NCI-H128 (cell line): Measurements from ENCODE around the gene MAB21L2.

Source experiments
- DNase-seq: peaks from one replicate; lab custom pipeline; 2025; ENCODE audit not compliant: unreplicated experiment; lab: John Stamatoyannopoulos, UW

The MAB21L2 gene

DNA sequence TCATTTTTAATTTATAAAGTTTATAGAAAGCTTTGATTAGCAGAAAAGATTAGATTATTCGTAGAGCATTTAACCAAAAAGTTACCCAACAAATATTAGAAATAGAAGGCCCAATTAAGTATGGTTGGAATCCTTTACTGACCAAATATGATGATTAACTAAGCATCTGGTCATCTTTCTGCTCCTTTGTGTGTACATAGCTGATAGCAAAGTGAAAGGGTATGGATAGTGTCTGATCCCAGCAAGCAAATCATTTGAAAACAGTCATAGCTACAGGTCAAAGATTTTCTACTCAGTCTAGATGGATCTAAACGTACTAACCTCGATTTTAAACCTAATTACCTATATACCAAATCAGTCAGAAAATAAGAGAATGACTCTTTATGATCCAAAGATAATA, 7.3 kb upstream of the MAB21L2 start:
- no peak for DNase-seq

DNA sequence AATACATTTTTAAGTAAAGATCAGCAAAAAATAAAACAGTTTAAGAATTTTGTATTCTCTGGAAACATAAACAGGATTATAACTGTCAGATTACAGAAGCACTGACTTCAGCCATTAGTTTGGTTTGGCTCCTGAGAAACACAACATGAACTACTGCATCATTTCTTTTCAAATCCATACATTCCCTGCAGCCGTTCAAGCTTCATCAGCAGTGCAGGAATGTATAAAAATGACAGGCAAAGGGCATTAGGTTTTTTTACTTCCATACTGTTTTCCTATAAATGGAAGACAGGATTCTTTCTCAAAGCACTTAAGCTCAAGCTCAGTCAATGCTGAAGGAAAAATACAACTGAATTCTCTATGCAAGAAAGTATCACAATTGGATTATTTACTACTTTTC, 4.2 kb upstream of the MAB21L2 start:
- no peak for DNase-seq

DNA sequence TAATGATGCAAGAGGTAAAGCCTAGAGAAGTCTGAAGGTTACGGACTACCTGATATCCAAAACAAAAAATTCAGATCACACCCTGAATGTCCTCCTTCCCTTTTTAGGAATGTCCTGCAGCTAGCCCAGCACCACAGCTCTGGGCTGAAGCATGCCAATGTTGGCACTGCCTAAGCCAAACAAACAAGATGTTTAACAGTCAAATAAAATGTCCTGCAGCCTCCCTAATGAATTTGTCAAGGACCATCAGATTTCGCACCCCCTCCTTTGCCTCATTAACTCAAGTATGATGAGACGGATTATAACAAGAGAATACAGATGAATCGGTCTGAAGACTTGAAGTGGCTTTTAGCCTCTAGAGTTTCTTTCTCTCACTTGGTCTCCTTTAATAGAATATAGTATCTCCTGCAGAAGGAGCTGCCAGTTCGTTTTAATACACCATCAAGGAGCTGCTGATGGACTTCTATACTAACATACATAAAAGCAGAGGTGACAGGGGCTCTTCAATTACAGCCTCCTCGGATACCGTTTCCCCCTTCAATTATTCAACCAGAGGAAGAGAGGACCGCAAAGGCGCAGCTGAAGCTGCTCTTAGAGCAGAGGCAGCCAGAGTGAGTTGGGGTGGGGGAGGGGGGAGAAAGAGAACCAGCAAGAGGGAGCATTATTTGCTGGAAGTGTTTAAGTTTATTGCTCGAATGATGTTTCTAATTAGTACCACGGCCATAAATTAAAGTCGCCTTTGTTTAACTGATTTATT, 3.0 kb upstream of the MAB21L2 start:
- peak; percentile 55 for DNase-seq

DNA sequence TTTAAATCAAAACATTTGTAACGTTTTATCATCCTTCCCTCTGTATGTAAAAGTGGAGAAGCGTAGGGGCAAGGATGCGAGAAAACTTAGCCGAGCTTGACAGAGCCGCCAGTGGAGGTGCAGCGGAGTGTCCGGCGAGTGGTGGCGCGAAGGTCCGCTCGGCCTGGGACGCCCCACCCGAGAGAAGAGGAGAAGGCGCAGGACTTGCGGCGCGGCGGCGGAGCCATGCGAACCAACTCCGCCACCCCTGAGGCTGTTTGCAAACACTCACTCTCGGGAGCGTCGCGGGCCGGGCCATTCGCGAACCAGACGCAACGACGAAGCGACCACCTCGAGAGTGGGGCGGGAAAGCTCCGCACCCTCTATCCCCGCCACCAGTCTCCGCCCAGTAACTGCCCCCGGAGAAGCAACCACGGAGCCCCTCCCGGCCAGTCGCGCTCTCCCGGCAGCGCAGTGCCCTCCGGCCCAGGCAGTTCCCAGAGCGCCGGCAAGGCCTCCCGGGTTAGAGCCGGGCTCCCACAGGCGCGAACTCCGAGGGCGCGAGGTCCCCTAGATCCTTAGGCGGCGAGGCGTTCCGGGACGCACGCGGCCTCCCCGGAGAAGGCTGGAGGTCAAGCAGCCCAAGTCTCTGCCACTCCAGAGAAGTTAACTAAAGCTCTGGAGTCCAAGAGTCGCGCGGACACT, 2.3 kb upstream of the MAB21L2 start:
- no peak for DNase-seq

DNA sequence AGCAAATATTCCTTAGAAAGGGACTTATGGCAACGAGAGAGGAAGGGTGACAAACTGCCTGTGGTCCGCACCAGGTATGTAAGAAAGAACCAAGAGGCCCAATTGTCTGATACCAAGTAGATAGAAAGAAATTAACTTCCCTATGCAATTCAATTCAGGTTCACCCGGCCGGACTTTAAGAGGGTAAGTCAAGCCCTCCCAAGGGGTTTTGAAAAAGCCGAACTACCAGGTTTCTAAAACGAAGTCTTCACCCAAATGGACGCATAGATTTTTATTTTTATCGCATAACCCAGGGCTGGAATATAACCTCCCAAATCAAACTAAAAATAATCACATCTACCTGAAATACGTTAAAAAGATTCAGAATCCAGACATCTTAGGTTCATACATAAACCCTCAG, 1.6 kb upstream of the MAB21L2 start:
- no peak for DNase-seq

DNA sequence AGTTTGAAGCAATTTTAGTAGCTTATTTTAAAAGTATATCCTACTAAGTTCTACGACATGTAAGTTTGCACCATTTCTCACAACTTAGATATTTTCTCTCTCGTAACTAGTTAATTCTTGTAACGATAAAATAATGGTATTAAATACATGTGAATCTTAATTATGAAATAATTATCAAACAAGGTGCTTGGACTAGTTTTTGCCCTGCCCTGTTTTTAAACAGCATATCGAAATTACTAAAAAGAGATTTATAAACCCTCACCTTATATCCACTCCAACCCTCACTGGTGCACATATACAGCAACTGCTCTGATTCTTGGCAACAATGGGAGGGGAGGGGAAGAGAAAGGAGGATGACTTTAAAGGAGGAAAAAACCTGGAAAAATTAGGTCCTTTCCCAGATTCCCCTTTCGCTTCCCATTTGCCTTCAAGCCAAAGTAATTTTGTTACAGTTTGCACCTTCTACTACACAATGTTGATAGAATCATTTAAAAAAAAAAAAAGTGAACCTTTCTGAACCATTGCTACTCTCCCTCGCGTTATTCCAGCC, 820 bp upstream of the MAB21L2 start:
- DNase-seq: no peak

DNA sequence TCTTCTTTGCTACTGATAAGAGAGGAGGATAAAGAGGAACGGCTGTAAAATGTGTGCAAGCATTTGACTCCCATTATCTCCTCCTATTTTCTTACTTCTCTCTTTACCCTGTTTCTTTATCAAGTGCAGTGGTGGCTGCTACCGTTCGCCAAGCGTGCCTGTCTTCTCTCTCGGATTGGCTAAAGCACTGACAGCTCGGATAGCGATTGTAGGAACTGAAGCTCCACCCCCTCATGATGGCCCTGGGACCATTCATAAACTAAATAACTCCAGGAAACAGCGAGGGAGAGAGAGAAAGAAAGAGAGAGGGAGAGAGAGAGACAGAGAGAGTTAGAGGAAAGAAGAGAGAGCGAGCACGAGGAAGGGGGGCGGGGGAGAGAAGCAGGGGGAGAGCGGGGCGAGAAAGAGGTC, 305 bp upstream of the MAB21L2 start:
- DNase-seq: no peak

DNA sequence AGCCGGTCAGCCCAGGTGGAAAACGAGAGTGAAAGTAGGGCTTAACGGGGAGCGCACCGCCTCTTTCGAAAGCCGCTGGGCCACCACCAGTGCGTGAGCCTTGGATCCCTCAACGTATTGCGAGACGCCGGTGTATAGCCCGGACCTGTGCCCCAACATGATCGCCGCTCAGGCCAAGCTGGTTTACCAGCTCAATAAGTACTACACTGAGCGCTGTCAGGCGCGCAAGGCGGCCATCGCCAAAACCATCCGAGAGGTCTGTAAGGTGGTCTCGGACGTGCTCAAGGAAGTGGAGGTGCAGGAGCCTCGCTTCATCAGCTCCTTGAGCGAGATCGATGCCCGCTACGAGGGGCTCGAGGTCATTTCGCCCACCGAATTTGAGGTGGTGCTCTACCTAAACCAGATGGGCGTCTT, 929 bp downstream of the MAB21L2 start:
- no peak for DNase-seq

DNA sequence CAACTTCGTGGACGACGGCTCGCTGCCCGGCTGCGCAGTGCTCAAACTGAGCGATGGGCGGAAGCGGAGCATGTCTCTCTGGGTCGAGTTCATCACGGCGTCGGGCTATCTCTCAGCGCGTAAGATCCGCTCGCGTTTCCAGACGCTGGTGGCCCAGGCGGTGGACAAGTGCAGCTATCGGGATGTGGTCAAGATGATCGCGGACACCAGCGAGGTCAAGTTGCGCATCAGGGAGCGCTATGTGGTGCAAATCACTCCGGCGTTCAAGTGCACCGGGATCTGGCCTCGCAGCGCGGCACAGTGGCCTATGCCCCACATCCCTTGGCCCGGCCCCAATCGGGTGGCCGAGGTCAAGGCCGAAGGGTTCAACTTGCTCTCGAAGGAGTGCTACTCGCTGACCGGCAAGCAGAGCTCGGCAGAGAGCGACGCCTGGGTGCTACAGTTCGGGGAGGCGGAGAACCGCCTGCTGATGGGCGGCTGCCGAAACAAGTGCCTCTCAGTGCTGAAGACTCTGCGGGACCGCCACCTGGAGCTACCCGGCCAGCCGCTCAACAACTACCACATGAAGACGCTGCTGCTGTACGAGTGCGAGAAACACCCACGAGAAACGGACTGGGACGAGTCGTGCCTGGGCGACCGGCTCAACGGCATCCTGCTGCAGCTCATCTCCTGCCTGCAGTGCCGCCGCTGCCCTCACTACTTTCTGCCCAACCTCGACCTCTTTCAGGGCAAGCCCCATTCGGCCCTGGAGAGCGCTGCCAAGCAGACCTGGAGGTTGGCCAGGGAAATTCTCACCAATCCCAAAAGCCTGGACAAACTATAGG, 1.5 kb downstream of the MAB21L2 start:
- DNase-seq: no peak

DNA sequence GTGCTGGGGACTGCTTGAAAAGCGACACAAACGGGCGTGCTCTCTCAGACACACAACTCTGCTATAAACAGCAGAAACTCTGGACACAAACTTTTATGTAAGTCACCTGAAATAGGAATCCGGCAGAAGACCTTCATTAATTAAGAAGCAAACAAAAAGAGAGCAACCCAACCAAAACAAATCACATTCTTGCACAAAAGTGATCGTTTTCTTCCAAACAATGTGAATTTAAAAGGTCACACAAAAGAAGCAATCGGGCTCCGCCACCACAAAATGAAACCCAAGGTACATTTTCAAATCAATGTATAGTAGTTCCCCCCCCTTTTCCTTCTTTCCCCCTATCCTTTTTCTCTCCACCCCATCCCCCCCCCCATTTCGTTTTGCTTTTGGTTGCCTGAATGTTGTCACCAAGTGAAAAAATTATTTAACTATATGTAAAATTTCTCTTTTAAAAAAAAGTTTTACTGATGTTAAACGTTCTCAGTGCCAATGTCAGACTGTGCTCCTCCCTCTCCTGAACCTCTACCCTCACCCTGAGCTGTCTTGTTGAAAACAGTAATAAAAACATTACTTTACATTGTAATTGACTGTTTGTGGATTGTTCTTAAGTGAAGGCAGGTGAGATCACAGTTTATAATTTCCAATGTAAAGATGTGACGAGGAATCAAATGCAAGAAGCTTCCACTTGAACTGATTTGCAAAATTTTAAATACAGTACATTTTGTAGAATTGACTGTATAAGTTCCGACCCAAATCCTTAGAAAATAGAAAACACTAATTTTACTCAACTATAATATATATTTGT, 2.4 kb downstream of the MAB21L2 start:
- no peak for DNase-seq

DNA sequence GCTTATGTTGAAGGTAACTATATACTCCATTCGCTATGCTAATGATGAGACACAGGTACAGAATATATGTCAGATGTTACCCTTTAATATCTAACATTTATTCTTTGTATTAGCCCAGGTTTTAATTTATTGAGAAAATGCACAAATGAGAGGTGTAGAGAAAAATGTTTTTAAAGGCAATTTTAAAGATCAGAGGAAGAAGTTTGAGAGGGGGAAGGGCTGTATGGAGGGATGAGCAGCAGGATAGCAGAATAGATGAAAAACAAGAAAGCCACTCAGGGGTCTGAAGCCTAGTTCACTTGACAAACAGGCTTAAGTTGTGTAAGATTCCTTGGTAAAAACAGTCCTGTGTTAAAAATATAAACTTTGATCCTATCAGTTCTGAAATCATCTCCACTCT, 3.7 kb downstream of the MAB21L2 start:
- DNase-seq: no peak

DNA sequence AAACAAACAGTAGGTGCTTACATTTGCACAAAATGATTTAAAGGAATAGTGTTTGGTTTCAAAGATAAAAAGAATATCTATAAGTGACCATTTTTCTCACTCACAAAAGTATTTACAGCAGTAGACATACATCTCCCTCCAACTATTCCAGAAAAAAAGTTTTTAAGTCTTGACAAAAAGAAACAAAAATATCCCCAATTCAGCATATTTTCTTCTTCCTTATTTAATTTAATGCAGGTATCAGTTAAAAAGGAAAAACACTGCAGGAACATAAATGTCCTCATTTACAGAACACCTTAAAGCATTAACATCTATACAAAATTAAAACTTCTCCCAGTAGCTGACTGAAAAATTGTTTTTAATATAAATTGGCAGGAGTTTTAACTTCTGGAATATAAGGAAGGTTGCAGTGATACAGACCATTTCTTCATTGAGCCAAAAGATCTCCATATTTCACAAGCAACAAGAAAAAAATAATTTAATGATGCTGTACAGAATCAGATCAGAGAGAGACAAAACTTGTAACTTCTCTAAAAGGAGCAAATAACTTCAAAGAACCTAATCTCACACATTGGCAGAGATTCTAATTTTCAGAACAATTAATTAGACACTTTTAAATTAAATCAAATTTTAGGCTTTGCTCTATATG, 4.3 kb downstream of the MAB21L2 start:
- no peak for DNase-seq

DNA sequence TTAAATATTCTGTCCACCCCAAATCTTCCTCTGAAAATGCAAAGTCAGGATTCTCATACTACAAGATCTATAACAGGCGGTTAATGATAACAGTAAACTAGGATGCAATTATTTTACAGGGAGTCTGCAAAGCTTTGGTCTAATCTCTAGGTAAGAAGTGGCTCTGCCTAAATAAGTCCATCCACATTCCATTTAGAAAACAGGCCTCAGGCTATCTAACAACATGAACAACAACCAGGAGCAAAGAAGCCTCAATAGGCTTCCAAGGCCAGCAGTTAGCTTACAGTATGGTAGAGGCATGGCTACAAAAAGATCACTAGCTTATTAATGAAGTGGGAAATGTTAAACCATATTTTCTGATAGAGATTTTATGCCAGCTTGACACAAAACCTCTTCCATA, 6.4 kb downstream of the MAB21L2 start:
- DNase-seq: no peak

DNA sequence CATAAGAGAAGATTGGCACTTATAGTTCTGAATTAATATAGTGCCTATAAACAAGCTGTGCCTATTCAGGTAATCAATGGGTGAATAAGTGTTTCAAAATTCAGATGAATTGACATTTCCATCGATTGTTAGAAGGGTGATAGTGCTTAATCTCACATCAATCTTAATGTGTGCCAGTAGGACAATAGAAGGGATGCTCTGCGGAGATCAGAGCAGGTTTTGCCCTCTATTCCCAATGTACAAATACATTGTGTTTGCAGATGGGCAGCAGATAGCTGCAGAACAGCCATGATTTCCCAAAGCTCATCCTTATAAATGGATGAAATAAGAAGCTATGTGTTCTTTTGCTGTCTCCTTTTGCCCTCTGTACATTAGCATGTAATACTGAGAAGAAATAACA, 7.2 kb downstream of the MAB21L2 start:
- DNase-seq: no peak

DNA sequence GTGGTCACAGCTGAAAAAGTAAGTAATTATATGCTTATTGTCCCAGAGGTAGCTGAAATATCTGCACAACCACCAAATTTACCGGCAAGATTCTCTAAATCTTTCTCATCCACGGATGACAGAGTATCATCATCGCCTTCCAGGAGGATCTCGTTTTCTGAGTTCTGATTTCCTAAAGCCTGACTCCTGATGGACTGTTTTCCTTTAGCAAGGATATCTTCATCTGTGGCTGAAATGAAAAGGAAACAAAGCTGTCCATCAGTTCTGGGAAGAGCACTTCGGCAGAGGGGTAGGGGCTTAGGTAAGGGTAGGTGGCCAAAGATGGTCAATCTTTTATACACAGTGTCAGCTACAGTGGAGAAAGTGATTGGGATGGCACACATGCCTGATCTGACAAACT, 8.7 kb downstream of the MAB21L2 start:
- no peak for DNase-seq

DNA sequence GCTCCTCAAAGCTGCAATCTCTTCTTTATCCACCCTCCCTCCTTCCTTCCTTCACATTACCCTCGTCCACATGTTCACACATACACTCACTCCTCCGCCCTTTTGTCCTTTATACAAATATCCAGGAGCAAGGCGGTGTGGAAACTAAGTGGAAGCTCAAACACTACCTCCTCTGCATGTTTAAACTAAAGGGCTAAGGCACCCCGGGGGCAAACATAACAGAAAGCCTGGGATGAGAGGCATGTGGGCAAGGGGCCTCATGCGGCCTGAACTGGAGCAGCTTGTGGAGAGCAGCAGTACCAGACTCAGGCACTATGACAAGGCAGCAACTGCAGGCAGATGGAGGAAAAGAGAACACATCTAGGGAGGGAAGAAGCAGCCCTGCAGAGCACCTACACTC, 9.5 kb downstream of the MAB21L2 start:
- DNase-seq: no peak

DNA sequence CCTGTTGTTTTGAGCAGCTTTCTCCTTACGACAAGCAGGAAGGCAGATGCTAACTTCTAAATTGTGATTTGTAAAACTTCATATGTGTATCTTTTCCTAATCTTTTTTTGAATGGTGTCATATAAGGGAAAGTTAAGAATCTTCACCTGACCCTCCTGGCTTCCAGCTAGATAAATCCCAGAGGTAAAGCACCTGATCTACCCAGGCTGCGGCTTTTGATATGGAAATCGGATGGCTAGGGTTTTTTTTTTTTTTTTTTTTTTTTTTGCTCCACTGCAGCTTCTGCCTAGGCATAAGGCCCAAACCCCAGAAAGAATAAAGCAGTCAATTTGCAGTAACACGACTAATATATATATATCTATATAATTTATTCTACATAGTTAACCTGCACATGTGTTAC, 10.0 kb downstream of the MAB21L2 start:
- no peak for DNase-seq

DNA sequence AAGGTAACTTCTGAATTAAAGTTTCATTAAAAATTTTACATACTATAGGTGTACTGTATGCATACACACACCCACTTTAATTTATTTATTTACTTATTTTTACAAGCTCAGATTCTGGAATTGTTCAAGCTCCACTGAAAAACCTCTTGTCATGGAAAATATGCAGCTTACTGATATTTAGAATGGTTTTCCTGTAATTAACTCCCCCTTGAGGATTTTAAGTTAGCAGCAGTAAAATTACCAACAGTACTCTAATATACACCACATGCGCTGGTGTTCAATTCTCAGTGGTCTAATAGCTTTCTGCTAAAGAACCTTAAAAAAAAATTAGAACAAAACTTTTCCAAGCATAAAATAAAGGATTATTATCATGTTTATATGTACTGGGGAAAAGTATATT, 12.0 kb downstream of the MAB21L2 start:
- no peak for DNase-seq

DNA sequence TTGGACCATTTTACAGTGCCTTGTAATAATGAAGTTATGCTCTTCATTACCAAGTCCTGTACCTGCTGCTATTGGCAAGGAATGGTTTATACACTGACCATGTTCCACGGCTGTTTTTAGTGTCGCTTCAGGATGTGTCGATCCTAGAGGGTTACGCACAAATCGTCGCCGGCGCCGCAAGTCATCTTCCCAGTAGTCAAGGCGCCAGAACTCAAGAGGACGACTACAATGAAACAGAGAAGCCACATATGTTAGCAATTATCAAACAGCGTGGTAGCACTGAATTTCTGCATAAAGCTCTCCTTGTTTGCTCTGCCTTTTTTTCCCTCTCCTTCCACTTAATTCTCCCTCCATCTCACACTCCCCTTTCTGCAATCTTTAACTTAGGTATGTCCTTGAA, 17.0 kb downstream of the MAB21L2 start:
- no peak for DNase-seq

DNA sequence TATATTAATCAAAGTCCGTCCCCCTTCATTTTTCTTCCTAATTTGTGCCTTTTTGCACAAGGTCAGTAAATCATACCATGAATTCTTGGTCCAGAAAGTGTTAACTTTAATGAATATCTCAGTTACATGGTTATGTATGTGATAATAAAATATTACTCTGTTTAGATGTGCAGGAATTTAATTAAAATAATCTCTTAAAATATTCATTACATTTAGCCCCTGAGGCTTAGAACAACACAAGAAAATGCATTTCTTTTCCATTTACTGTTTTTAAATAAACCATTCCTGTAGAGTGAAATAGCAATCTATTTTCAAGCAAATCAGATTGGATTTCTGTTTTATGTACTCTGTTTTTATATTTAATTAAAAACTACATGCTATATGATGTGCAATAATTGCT, 17.6 kb downstream of the MAB21L2 start:
- no peak for DNase-seq
